Astrocyte (in vitro differentiated cells and primary cell): Measurements from ENCODE around the gene IDI1. TPM values are rescaled to one million over a fixed set of nuclear protein-coding genes. Genes with fewer than 3 reads are reported as not detected.

Experiments
- DNase-seq: peaks from one replicate; pipeline ENCODE4 v3.0.0-alpha.2; 2010; ENCODE audit warnings: low read depth
- FAIRE-seq: peaks from 2 replicates; lab custom pipeline; 2011; peaks lifted over from hg19 to GRCh38; lab: Jason Lieb, UNC
- H2AFZ ChIP-seq: 2 replicates; pipeline ENCODE4 v1.6.0; 2012; ENCODE audit warnings: low read depth, low read length, inconsistent platforms
- H3K27ac ChIP-seq: 2 replicates; pipeline ENCODE4 v1.5.1; 2011; ENCODE audit warnings: low read depth, low read length, inconsistent platforms
- H3K27me3 ChIP-seq: 2 replicates; pipeline ENCODE4 v1.6.0; 2011; ENCODE audit warnings: low read length, inconsistent platforms; ENCODE audit not compliant: insufficient read depth
- H3K36me3 ChIP-seq: 2 replicates; pipeline ENCODE4 v1.5.1; 2011; ENCODE audit warnings: low read length, inconsistent platforms; ENCODE audit not compliant: insufficient read depth
- H3K4me1 ChIP-seq: 2 replicates; pipeline ENCODE4 v1.5.1; 2011; ENCODE audit warnings: low read length, inconsistent platforms; ENCODE audit not compliant: insufficient read depth
- H3K4me2 ChIP-seq: 2 replicates; pipeline ENCODE4 v1.6.0; 2012; ENCODE audit warnings: low read length, inconsistent platforms
- H3K4me3 ChIP-seq: 2 replicates; pipeline ENCODE4 v1.5.1; 2011; ENCODE audit warnings: low read depth, mild to moderate bottlenecking, low read length, inconsistent platforms; ENCODE audit not compliant: insufficient read depth
- H3K79me2 ChIP-seq: 2 replicates; pipeline ENCODE4 v1.6.0; 2012; ENCODE audit warnings: mild to moderate bottlenecking, low read length, inconsistent platforms; ENCODE audit not compliant: insufficient read depth
- H3K9ac ChIP-seq: 2 replicates; pipeline ENCODE4 v1.6.0; 2012; ENCODE audit warnings: mild to moderate bottlenecking, low read length, inconsistent platforms
- H3K9me3 ChIP-seq: 2 replicates; pipeline ENCODE4 v1.5.1; 2012; ENCODE audit warnings: low read depth, mild to moderate bottlenecking, low read length, inconsistent platforms; ENCODE audit not compliant: insufficient read depth
- H4K20me1 ChIP-seq: 2 replicates; pipeline ENCODE4 v1.6.0; 2012; ENCODE audit warnings: low read length, inconsistent platforms; ENCODE audit not compliant: insufficient read depth
- H3K27ac Mint-ChIP-seq: one replicate; pipeline ENCODE4 v1.8.0; 2021; ENCODE audit warnings: mild to moderate bottlenecking, mixed read lengths; ENCODE audit not compliant: unreplicated experiment
- H3K27me3 Mint-ChIP-seq: one replicate; pipeline ENCODE4 v1.8.0; 2021; ENCODE audit warnings: low read depth, mixed read lengths; ENCODE audit not compliant: unreplicated experiment
- H3K36me3 Mint-ChIP-seq: one replicate; pipeline ENCODE4 v1.8.0; 2021; ENCODE audit warnings: low read depth, mixed read lengths; ENCODE audit not compliant: unreplicated experiment
- H3K4me1 Mint-ChIP-seq: one replicate; pipeline ENCODE4 v1.8.0; 2021; ENCODE audit warnings: low read depth, mixed read lengths; ENCODE audit not compliant: unreplicated experiment
- H3K4me3 Mint-ChIP-seq: one replicate; pipeline ENCODE4 v1.8.0; 2021; ENCODE audit warnings: mild to moderate bottlenecking, moderate library complexity, mixed read lengths; ENCODE audit not compliant: unreplicated experiment
- H3K9me3 Mint-ChIP-seq: one replicate; pipeline ENCODE4 v1.8.0; 2021; ENCODE audit warnings: mild to moderate bottlenecking, mixed read lengths; ENCODE audit not compliant: unreplicated experiment
- EZH2 ChIP-seq: IDR thresholded peaks from 2 replicates; pipeline ENCODE4 v1.6.1; 2012; ENCODE audit warnings: mild to moderate bottlenecking, low read length, inconsistent platforms; ENCODE audit not compliant: insufficient read depth
- total RNA-seq: library from RNA; stranded (reverse); gene quantifications from 2 replicates; pipeline ENCODE4 v1.2.1, GENCODE V29; 2021
- TF ChIP-seq, protein P1 (sequence below): IDR thresholded peaks from 2 replicates; pipeline ENCODE4 v1.5.1; 2011; ENCODE audit warnings: low read depth, mild to moderate bottlenecking, inconsistent platforms, low read length, moderate library complexity; ENCODE audit not compliant: insufficient read depth

The IDI1 gene
- total RNA-seq, 1 donor from 2014 or later = 63.2 TPM

DNA sequence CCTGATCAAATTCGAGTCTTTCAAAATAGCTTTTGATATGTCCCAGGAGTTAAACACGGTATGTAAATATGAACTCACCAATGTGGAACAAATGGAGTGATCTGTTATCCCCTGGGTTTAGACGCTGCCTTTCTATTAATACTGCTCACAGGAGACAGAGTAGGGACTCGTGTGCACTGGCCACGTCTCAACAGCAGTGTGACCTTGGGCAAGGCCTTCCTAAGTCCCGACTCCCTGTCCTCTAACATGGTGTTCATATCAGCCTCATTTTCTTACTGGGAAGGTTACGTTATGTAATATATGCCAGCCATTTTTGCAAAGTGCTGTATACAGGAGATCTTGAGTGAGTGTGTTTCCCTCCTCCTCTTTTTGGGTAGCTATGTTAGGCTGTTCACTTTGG is 9.1 kb upstream of the IDI1 start:
- TF ChIP-seq EZH2 = no peak
- TF ChIP-seq, protein P1, sequence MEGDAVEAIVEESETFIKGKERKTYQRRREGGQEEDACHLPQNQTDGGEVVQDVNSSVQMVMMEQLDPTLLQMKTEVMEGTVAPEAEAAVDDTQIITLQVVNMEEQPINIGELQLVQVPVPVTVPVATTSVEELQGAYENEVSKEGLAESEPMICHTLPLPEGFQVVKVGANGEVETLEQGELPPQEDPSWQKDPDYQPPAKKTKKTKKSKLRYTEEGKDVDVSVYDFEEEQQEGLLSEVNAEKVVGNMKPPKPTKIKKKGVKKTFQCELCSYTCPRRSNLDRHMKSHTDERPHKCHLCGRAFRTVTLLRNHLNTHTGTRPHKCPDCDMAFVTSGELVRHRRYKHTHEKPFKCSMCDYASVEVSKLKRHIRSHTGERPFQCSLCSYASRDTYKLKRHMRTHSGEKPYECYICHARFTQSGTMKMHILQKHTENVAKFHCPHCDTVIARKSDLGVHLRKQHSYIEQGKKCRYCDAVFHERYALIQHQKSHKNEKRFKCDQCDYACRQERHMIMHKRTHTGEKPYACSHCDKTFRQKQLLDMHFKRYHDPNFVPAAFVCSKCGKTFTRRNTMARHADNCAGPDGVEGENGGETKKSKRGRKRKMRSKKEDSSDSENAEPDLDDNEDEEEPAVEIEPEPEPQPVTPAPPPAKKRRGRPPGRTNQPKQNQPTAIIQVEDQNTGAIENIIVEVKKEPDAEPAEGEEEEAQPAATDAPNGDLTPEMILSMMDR = no peak
- Histone ChIP-seq H4K20me1 (peaks cover 44% of the 10 kb centered on the region), H3K9ac (no peak overlapping the region), H3K79me2 (peaks cover 89% of the 10 kb centered on the region), H3K27me3 (no peaks in the 10 kb centered on the region), H3K36me3 (peaks cover 4% of the 10 kb centered on the region), H3K4me3 (no peak overlapping the region), H2AFZ (no peak overlapping the region), H3K27ac (no peak overlapping the region), H3K9me3 (no peaks in the 10 kb centered on the region), H3K4me1 (peaks cover 32% of the 10 kb centered on the region), H3K4me2 (peak overlapping the region; percentile 93)
- DNase-seq = no peak
- Mint-ChIP-seq H3K4me3 (peak overlapping the region; percentile 88), H3K27me3 (no peaks in the 10 kb centered on the region), H3K4me1 (peaks cover 30% of the 10 kb centered on the region), H3K36me3 (no peaks in the 10 kb centered on the region), H3K9me3 (no peaks in the 10 kb centered on the region), H3K27ac (peak overlapping the region; percentile 6)
- no peak for FAIRE-seq

GRCh38 chr10:1057106-1057657 is 8.3 kb upstream of the IDI1 start:
- H3K36me3 Mint-ChIP-seq = peaks cover 5% of the 10 kb centered on the region
- H3K9ac ChIP-seq = peak overlapping the region; percentile 97
- FAIRE-seq (no peak), DNase-seq (no peak)
- H3K4me2 ChIP-seq = peak overlapping the region; percentile 93
- peaks cover 9% of the 10 kb centered on the region for H3K36me3 ChIP-seq
- no peaks in the 10 kb centered on the region for H3K9me3 ChIP-seq
- peaks cover 23% of the 10 kb centered on the region for H3K4me1 Mint-ChIP-seq
- peak overlapping the region; percentile 78 for H3K4me3 ChIP-seq
- TF ChIP-seq EZH2 = no peak
- TF ChIP-seq, protein P1 = no peak
- H3K27me3 Mint-ChIP-seq = no peaks in the 10 kb centered on the region
- H3K27me3 ChIP-seq = no peaks in the 10 kb centered on the region
- peak overlapping the region; percentile 72 for H3K27ac Mint-ChIP-seq
- peaks cover 26% of the 10 kb centered on the region for H3K4me1 ChIP-seq
- H3K4me3 Mint-ChIP-seq = peak overlapping the region; percentile 88
- H3K27ac ChIP-seq = peak overlapping the region; percentile 98
- H3K79me2 ChIP-seq = peaks cover 91% of the 10 kb centered on the region
- no peaks in the 10 kb centered on the region for H3K9me3 Mint-ChIP-seq
- H4K20me1 ChIP-seq = peaks cover 44% of the 10 kb centered on the region
- H2AFZ ChIP-seq = peak overlapping the region; percentile 54

DNA sequence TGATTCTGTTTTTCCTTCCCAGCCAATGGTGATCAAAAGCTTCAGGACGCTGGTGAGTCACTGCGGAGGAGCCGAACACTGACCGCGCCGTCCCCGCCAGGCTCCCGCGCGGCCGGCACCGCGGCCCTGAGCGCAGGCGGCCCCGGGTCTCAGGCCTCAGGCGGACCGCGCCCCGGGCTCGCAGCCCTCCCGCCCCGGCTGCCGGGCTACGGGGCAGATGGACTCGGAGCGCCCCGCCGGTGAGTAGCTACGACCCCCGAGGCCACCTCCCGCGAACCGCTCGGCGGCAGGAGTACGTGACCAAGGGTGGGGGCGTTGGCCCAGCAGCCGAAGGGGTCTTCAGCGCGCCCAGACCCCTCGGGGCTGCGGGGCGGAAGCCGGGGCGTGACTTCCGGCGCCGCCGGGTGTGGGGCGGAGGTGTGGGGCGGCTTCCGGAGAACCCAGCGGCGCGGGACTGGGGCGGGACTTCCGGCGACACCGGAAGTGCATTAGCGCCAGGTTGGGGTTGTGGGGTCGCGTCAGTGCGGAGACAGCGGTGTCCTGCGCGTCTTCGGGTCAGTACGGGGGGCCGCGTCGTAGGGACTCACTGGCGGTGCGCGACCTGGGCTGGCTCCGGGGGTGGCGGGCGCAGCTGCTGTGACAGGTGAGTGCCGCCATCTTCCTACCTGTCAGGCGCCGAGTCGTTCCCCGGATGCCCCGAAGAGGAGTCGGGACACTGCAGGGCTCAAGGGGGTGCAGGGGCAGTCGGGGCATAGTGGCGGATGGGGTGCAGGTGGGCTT is 7.6 kb upstream of the IDI1 start, which contains the start of gene WDR37:
Gene WDR37 (plus strand): TSS at position 60 of the 780 bp plus-strand sequence. CDS start 15,771 bp downstream, outside the sequence.
- H3K4me3 Mint-ChIP-seq = peak within 1 kb of the TSS; percentile 97

More for the DNA sequence above, 7.6 kb upstream of the IDI1 start, which contains the start of gene WDR37:
- H3K4me3 ChIP-seq = peak within 1 kb of the TSS; percentile 78
- peak within 1 kb of the TSS; percentile 70 for H2AFZ ChIP-seq
- H3K4me1 ChIP-seq = peaks cover 20% of the 10 kb centered on the region
- peaks cover 95% of the 10 kb centered on the region for H3K79me2 ChIP-seq
- Mint-ChIP-seq H3K4me1 (peaks cover 19% of the 10 kb centered on the region), H3K27ac (peak within 1 kb of the TSS; percentile 95), H3K27me3 (no peaks in the 10 kb centered on the region), H3K36me3 (peaks cover 6% of the 10 kb centered on the region), H3K9me3 (no peaks in the 10 kb centered on the region)
- H3K4me2 ChIP-seq = peak within 1 kb of the TSS; percentile 93
- DNase-seq (peak; percentile 87), FAIRE-seq (peak; percentile 5)
- TF ChIP-seq, protein P1 = no peak
- TF ChIP-seq EZH2 = no peak
- peak within 1 kb of the TSS; percentile 97 for H3K9ac ChIP-seq
- no peaks in the 10 kb centered on the region for H3K27me3 ChIP-seq
- H3K36me3 ChIP-seq = peaks cover 9% of the 10 kb centered on the region
- peaks cover 43% of the 10 kb centered on the region for H4K20me1 ChIP-seq
- H3K27ac ChIP-seq = peak within 1 kb of the TSS; percentile 98
- H3K9me3 ChIP-seq = no peaks in the 10 kb centered on the region
